ENCODE results near the gene OR8K3. TPM values are rescaled to one million over a fixed set of nuclear protein-coding genes. Genes with fewer than 3 reads are reported as not detected.

OR8K3 gene
- total RNA-seq, 4 donors from 2014 or later = not detected

DNA sequence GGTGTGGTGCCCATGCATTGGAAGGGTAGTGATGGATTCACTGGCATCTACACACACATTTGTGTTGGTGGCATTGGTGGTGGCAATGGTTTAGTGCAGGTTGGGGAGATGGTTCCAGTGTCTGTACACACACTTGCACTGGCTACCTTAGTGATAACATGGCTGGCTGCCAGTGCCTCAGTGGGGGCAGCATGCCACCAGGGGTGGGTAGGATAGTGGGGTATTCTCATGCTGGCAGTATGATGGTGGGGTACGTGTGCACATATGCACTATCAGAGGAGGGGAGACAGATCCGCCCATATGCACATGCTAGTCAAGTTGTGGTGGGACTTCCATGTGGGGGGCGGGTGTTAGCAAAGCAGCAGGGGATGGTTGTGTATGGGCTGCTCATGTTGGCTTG lies 7.1 kb upstream of the OR8K3 start:
- no peaks in the 10 kb centered on the region for H3K4me1 ChIP-seq
- no peaks in the 10 kb centered on the region for H3K27me3 ChIP-seq
- TF ChIP-seq EP300 (IDR thresholded peaks at IDR 0.05) = no peak
- TF ChIP-seq, protein P1, sequence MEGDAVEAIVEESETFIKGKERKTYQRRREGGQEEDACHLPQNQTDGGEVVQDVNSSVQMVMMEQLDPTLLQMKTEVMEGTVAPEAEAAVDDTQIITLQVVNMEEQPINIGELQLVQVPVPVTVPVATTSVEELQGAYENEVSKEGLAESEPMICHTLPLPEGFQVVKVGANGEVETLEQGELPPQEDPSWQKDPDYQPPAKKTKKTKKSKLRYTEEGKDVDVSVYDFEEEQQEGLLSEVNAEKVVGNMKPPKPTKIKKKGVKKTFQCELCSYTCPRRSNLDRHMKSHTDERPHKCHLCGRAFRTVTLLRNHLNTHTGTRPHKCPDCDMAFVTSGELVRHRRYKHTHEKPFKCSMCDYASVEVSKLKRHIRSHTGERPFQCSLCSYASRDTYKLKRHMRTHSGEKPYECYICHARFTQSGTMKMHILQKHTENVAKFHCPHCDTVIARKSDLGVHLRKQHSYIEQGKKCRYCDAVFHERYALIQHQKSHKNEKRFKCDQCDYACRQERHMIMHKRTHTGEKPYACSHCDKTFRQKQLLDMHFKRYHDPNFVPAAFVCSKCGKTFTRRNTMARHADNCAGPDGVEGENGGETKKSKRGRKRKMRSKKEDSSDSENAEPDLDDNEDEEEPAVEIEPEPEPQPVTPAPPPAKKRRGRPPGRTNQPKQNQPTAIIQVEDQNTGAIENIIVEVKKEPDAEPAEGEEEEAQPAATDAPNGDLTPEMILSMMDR (IDR thresholded peaks at IDR 0.05) = no peak
- TF ChIP-seq POLR2A (IDR thresholded peaks at IDR 0.05) = no peak
- H3K4me3 ChIP-seq = no peak overlapping the region
- DNase-seq (ENCODE audit: low spot score in 2 of 2) = no peak
- H3K36me3 ChIP-seq = no peaks in the 10 kb centered on the region
- 94 to 98% methylated on average over 3 of the region's 3 CpGs for WGBS, 2 donors
- peaks cover 0 to 8% (median 0%) of the 10 kb centered on the region in 4 donors for H3K9me3 ChIP-seq
- H3K27ac ChIP-seq = no peak overlapping the region

- no peak for TF ChIP-seq EP300 (IDR thresholded peaks at IDR 0.05)
- no peak for TF ChIP-seq POLR2A (IDR thresholded peaks at IDR 0.05)
- TF ChIP-seq, protein P1 (IDR thresholded peaks at IDR 0.05) = no peak
- Histone ChIP-seq H3K36me3 (no peaks in the 10 kb centered on the region), H3K9me3 (no peaks in the 10 kb centered on the region), H3K27ac (no peak overlapping the region), H3K4me3 (no peak overlapping the region), H3K27me3 (no peaks in the 10 kb centered on the region), H3K4me1 (no peaks in the 10 kb centered on the region)
- DNase-seq (ENCODE audit: low spot score in 2 of 2) = no peak
- WGBS, 2 donors = 91% methylated on average over 15 to 16 of the region's 34 CpGs
Measured at GRCh38 chr11:56331861-56332491, 17.0 kb downstream of the OR8K3 start.

- Histone ChIP-seq H3K36me3 (no peaks in the 10 kb centered on the region), H3K4me1 (no peaks in the 10 kb centered on the region), H3K27me3 (no peaks in the 10 kb centered on the region), H3K4me3 (no peak overlapping the region), H3K27ac (no peak overlapping the region), H3K9me3 (peaks cover 0 to 6% (median 0%) of the 10 kb centered on the region in 4 donors)
- no peak for DNase-seq (ENCODE audit: low spot score in 2 of 2)
- 30 to 41% methylated on average over 3 of the region's 3 CpGs for WGBS, 2 donors
- TF ChIP-seq EP300 (IDR thresholded peaks at IDR 0.05) = no peak
- TF ChIP-seq, protein P1 (IDR thresholded peaks at IDR 0.05) = no peak
- no peak for TF ChIP-seq POLR2A (IDR thresholded peaks at IDR 0.05)
Measured at GRCh38 chr11:56333156-56333555, 18.2 kb downstream of the OR8K3 start.

DNA sequence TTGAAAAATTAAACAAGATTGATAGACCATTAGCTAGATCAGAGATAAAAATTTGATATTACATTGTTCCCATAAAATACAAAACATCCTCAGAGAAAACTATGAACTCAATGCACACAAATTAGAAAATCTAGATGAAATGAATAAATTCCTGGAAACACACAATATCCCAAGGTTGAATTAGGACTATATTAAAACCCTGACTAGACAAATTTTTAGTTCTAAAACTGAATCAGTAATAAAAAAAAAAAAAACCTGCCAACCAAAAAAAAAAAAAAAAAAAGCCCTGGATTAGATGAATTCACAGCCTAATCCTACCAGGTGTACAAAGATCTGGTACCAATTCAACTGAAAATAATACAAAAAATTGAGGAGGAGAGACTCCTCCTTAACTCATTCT lies 25.3 kb downstream of the OR8K3 start:
- Histone ChIP-seq H3K9me3 (peaks cover 0 to 14% (median 0%) of the 10 kb centered on the region in 4 donors), H3K36me3 (no peaks in the 10 kb centered on the region), H3K27ac (no peak overlapping the region), H3K27me3 (no peaks in the 10 kb centered on the region), H3K4me1 (no peaks in the 10 kb centered on the region), H3K4me3 (no peak overlapping the region)
- no peak for TF ChIP-seq EP300 (IDR thresholded peaks at IDR 0.05)
- TF ChIP-seq, protein P1 (IDR thresholded peaks at IDR 0.05) = no peak
- TF ChIP-seq POLR2A (IDR thresholded peaks at IDR 0.05) = no peak
- no peak for DNase-seq (ENCODE audit: low spot score in 2 of 2)

DNA sequence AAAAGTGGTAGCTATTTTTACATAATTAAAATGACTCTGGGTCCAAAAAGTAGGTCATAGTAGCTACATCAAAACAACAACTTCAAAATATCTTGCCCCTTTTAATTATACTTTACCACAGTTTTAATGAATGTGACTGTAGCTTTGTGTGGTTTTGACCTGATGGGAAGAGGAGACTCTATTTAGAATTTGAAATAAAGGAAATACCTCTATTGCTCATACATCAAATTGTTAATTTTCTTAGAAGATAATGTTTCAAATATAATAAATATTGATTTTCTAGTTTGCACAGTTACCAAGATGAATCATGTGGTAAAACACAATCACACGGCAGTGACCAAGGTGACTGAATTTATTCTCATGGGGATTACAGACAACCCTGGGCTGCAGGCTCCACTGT lies 30.8 kb downstream of the OR8K3 start, which contains the start of gene OR8K1:
Gene OR8K1 (plus strand): TSS at position 301 of the 400 bp plus-strand sequence. CDS start 0 bp downstream, at position 301.
- H3K4me1 ChIP-seq = no peaks in the 10 kb centered on the region
- no peaks in the 10 kb centered on the region for H3K27me3 ChIP-seq
- no peak for DNase-seq (ENCODE audit: low spot score in 2 of 2)
- H3K27ac ChIP-seq = no peak within 1 kb of the TSS
- 82 to 91% methylated on average over 1 of the region's 1 CpG for WGBS, 2 donors
- no peak for TF ChIP-seq POLR2A (IDR thresholded peaks at IDR 0.05)
- TF ChIP-seq, protein P1 (IDR thresholded peaks at IDR 0.05) = no peak
- no peak for TF ChIP-seq EP300 (IDR thresholded peaks at IDR 0.05)
- H3K4me3 ChIP-seq = no peak within 1 kb of the TSS
- no peaks in the 10 kb centered on the region for H3K36me3 ChIP-seq
- H3K9me3 ChIP-seq = no peaks in the 10 kb centered on the region
